T47D (cell line): ENCODE results near the gene SVEP1.
"Not testable (repeated sequence)": the region's sequence is repeated elsewhere in the genome, so short reads cannot be mapped to it uniquely, and the experiment has no call there.

Experiments used
- DNase-seq, 2 experiments: peaks; one replicate each; pipeline versions ENCODE4 v3.0.0 to v3.0.0-alpha.2; 2011 to 2012; ENCODE audit warnings: low read depth in 1 of 2, low spot score in 1 of 2
- JUND ChIP-seq: IDR thresholded peaks from 2 replicates; pipeline ENCODE4 v1.6.1; 2012; ENCODE audit warnings: low read depth
- in situ Hi-C: cut with HindIII; loops from 2 replicates; pipeline ENCODE4 v1.10.0; 2016; ENCODE audit warnings: low sequenced_read_pairs, low pct_unique_long_range_greater_than_20kb

Gene SVEP1

GRCh38 chr9:110573305-110573704 lies 6.2 kb downstream of the SVEP1 start:
- TF ChIP-seq JUND: no peak
- in situ Hi-C loops: no loop called here
- DNase-seq: no peak

GRCh38 chr9:110571801-110572483 lies 7.6 kb downstream of the SVEP1 start:
- DNase-seq: no peak
- in situ Hi-C loops: no loop called here
- TF ChIP-seq JUND: no peak

DNA sequence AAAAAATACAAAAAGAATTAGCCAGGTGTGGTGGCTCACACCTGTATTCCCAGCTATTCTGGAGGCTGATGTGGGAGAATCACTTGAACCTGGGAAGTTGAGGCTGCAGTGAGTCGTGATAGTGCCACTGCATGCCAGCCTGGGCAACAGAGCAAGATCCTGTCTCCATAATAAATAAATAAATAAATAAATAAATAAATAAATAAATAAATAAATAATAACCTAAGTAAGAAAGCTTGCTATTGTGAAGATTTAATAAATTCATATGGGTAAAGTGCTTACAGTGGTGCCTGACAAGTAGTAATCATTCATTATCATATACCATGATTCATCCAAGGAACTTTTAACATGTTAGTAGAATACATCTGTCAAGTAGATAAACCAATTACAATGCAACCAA lies 13.4 kb downstream of the SVEP1 start:
- no peak for TF ChIP-seq JUND
- DNase-seq: no peak
- in situ Hi-C loops: no loop called here

- no peak for TF ChIP-seq JUND
- no peak for DNase-seq
- in situ Hi-C loops: no loop called here
These were observed 17.7 kb downstream of the SVEP1 start for GRCh38 chr9:110561826-110562225.

GRCh38 chr9:110559869-110560268 lies 19.7 kb downstream of the SVEP1 start:
- in situ Hi-C loops: no loop called here
- no peak for TF ChIP-seq JUND

GRCh38 chr9:110555551-110556331 lies 23.8 kb downstream of the SVEP1 start:
- DNase-seq: no peak
- in situ Hi-C loops: no loop called here
- no peak for TF ChIP-seq JUND

More at GRCh38 chr9:110559869-110560268, 19.7 kb downstream of the SVEP1 start:
- no peak for DNase-seq

GRCh38 chr9:110546411-110546871 lies 33.1 kb downstream of the SVEP1 start:
- in situ Hi-C loops: no loop called here
- TF ChIP-seq JUND: no peak
- peak in 1 of 2 experiments; percentile 44 for DNase-seq

DNA sequence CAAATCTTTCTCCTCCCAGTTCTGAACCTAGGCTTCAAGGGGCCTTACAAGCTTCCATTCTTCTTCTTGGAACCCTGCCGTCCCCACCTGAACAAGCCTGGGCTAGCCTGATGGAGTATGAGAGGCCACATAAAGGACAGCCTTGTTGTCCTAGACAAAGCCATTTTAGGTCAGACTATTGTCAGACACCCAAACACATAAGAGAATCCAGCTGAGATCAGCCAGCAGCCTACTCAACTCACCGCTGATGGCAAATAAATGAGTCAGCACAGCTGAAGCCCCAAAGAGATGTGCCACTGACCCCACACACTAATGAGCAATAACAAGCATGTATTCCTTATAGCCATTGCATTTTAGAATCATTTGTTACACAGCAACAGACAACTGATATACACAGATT lies 33.8 kb downstream of the SVEP1 start:
- TF ChIP-seq JUND: no peak
- in situ Hi-C loops: no loop called here
- DNase-seq: no peak

GRCh38 chr9:110543631-110544051 lies 35.9 kb downstream of the SVEP1 start:
- TF ChIP-seq JUND: no peak
- in situ Hi-C loops: no loop called here
- no peak for DNase-seq

- in situ Hi-C loops: no loop called here
- no peak for TF ChIP-seq JUND
These were observed 37.6 kb downstream of the SVEP1 start for GRCh38 chr9:110541950-110542349.

DNA sequence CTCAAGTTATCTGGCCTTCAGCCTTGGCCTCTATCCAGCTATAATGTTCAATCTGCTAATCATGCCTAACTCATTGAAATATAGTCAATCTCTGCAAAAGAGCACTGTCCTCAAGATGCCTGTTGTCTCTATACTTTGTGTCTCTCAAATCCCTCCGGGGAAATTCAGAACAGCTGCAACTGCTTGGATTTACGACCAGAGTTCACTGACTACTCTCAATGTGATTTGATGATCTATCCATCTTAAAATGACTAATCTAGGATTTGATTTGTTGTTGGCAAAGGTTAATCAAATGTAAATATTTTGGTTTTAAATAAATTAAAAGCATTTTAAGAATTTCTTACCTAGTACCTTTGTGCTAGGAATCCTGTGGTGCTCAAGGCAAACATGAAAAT lies 40.9 kb downstream of the SVEP1 start:
- in situ Hi-C loops: no loop called here
- TF ChIP-seq JUND: no peak
- no peak for DNase-seq

More at GRCh38 chr9:110541950-110542349, 37.6 kb downstream of the SVEP1 start:
- DNase-seq: no peak

- in situ Hi-C loops: no loop called here
- TF ChIP-seq JUND: no peak
- DNase-seq: no peak
These were observed 41.5 kb downstream of the SVEP1 start for GRCh38 chr9:110537841-110538646.

- in situ Hi-C loops: no loop called here
- no peak for TF ChIP-seq JUND
- no peak for DNase-seq
These were observed 42.7 kb downstream of the SVEP1 start for GRCh38 chr9:110536822-110537221.

DNA sequence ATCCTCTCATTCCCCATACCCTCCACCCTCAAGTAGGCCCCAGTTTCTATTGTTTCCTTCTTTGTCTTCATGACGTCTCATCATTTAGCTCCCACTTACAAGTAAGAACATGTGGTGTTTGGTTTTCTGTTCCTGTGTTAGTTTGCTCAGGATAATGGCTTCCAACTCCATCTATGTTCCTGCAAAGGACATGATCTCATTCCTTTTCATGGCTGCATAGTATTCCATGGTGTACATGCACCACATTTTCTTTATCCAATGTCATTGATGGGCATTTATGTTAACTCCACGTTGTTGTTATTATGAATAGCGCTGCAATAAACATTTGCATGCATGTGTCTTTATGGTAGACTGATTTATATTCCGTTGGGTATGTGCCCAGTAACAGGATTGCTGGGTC lies 45.4 kb downstream of the SVEP1 start:
- DNase-seq, in situ Hi-C loops: not testable (repeated sequence)
